GM10266 (cell line): ENCODE data around the gene MKKS.

ENCODE experiments used
- DNase-seq: peaks from one replicate; pipeline ENCODE4 v3.0.0; 2012; ENCODE audit errors: extremely low spot score
- TF ChIP-seq, protein P1 (sequence below): IDR thresholded peaks from 2 replicates; pipeline ENCODE4 v1.5.1; 2012; ENCODE audit warnings: mild to moderate bottlenecking, low read depth; ENCODE audit not compliant: control insufficient read depth, insufficient read depth; ENCODE audit errors: missing control alignments

The MKKS gene

GRCh38 chr20:10368702-10369041 is 65.3 kb downstream of the MKKS start:
- TF ChIP-seq, protein P1, sequence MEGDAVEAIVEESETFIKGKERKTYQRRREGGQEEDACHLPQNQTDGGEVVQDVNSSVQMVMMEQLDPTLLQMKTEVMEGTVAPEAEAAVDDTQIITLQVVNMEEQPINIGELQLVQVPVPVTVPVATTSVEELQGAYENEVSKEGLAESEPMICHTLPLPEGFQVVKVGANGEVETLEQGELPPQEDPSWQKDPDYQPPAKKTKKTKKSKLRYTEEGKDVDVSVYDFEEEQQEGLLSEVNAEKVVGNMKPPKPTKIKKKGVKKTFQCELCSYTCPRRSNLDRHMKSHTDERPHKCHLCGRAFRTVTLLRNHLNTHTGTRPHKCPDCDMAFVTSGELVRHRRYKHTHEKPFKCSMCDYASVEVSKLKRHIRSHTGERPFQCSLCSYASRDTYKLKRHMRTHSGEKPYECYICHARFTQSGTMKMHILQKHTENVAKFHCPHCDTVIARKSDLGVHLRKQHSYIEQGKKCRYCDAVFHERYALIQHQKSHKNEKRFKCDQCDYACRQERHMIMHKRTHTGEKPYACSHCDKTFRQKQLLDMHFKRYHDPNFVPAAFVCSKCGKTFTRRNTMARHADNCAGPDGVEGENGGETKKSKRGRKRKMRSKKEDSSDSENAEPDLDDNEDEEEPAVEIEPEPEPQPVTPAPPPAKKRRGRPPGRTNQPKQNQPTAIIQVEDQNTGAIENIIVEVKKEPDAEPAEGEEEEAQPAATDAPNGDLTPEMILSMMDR: no peak
- no peak for DNase-seq

- no peak for DNase-seq
- TF ChIP-seq, protein P1: no peak
These were observed 65.9 kb downstream of the MKKS start for GRCh38 chr20:10367943-10368701.

GRCh38 chr20:10367693-10367942 is 66.4 kb downstream of the MKKS start:
- TF ChIP-seq, protein P1: no peak
- no peak for DNase-seq

DNA sequence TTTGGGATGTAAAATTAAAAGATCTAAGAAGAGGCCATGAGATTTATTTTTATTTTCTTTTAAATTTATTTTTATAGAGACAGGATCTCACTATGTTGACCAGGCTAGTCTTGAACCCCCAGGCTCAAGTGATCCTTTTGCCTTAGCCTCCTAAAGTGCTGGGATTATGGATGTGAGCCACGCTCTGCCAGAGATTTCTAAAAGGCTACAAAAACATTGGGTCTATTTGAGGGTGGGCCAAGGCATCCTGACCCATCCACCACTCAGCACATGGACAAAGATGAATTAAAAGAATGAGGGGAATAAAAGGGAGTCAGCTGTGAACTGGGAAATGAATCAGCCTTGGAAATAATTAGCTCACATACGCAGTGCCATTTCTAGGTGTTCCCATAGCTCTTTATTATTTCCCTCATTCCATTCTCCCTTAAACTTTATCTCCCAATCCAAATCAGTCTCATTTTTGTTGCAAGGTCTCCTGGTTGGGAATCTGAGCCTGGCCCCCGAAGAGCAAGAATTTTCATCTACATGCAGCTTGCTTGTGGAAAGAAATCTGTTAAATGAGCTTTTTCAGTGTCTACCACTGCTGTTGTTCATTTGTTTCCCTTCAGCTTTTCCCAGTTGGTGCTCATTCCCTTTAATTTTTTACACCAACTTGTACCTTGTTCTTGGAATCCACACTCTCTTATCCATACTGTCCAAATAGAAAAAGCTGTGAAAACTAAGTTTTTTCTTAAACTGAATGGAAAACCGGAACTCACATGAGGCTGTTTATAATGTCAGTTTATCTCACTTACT is 66.9 kb downstream of the MKKS start:
- TF ChIP-seq, protein P1: no peak

DNA sequence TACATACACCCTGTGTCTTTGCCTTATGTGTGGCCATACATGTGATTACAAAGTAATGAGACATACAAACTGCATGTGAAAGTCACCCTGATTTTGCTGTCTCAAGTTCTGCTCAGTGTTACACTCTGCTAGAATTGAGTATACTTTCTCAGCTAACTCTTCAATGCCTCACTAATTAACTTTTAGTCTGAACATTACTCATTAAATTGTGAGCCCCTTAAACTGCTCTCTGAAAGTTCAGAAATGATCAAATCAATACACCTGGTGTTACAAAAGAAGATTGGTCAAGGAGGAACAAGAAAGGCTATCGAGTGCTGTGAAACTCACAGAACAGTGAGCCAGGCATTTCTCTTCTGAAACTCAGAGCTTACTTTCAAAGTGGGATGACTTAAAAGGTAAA is 71.3 kb downstream of the MKKS start:
- TF ChIP-seq, protein P1: no peak
- DNase-seq: no peak

More for the DNA sequence above, 66.9 kb downstream of the MKKS start:
- no peak for DNase-seq

GRCh38 chr20:10360878-10361277 is 73.1 kb downstream of the MKKS start:
- no peak for DNase-seq
- TF ChIP-seq, protein P1: no peak

- DNase-seq: no peak
- TF ChIP-seq, protein P1: no peak
These were observed 74.4 kb downstream of the MKKS start for GRCh38 chr20:10359621-10360040.
